Natural killer cell (primary cell): ENCODE results near the gene OR2D3. TPM values are rescaled to one million over a fixed set of nuclear protein-coding genes. Genes with fewer than 3 reads are reported as not detected.
A peak's percentile ranks its signal among the peaks of the same experiment; 100 is the strongest.

Experiments used
- ATAC-seq, 3 donors: fragments of 150-1000 bp in 2 of 3; fragments of 200-7000 bp in 1 of 3; cut with Tn5 transposase; 1 replicate in 1 of 3; 2 replicates in 2 of 3; pipeline ENCODE4 v1.10.0; 2021; ENCODE audit warnings: mild to moderate bottlenecking in 2 of 3, moderate library complexity in 2 of 3
- DNase-seq, 2 donors: peaks; one replicate each; pipeline versions ENCODE4 v3.0.0 to v3.0.0-alpha.2; 2013 to 2021; ENCODE audit warnings: mixed read lengths in 1 of 2
- H3K27ac ChIP-seq: one replicate; pipeline ENCODE4 v1.5.1; 2013; ENCODE audit warnings: mild to moderate bottlenecking, low read length
- H3K27me3 ChIP-seq: one replicate; pipeline ENCODE4 v1.6.1; 2013; ENCODE audit warnings: low read length; ENCODE audit not compliant: control insufficient read depth, insufficient read depth
- H3K36me3 ChIP-seq: one replicate; pipeline ENCODE4 v1.6.1; 2013; ENCODE audit warnings: low read length; ENCODE audit not compliant: control insufficient read depth, insufficient read depth
- H3K4me1 ChIP-seq: one replicate; pipeline ENCODE4 v1.6.1; 2013; ENCODE audit warnings: low read length; ENCODE audit not compliant: control insufficient read depth, insufficient read depth
- H3K4me3 ChIP-seq: one replicate; pipeline ENCODE4 v1.5.1; 2013; ENCODE audit warnings: low read length
- H3K9me3 ChIP-seq: one replicate; pipeline ENCODE4 v1.6.1; 2013; ENCODE audit warnings: low read length; ENCODE audit not compliant: control insufficient read depth, insufficient read depth
- H3K27ac Mint-ChIP-seq, 2 donors: one replicate each; pipeline ENCODE4 v1.8.0; 2022; ENCODE audit warnings: mild to moderate bottlenecking in 2 of 2, mixed read lengths in 2 of 2, moderate library complexity in 1 of 2
- H3K27me3 Mint-ChIP-seq, 2 donors: one replicate each; pipeline ENCODE4 v1.8.0; 2022; ENCODE audit warnings: low read depth in 2 of 2, mixed read lengths in 2 of 2
- H3K36me3 Mint-ChIP-seq: one replicate; pipeline ENCODE4 v1.8.0; 2022; ENCODE audit warnings: mixed read lengths
- H3K4me1 Mint-ChIP-seq, 2 donors: one replicate each; pipeline ENCODE4 v1.8.0; 2022; ENCODE audit warnings: mixed read lengths in 2 of 2
- H3K4me3 Mint-ChIP-seq: one replicate; pipeline ENCODE4 v1.8.0; 2022; ENCODE audit warnings: mild to moderate bottlenecking, moderate library complexity, mixed read lengths
- H3K9me3 Mint-ChIP-seq, 2 donors: one replicate each; pipeline ENCODE4 v1.8.0; 2022; ENCODE audit warnings: mixed read lengths in 2 of 2
- WGBS: methylation state at CpG from one replicate; pipeline ENCODE4 v1.1.7; 2013; ENCODE audit warnings: missing lambda C conversion rate; ENCODE audit not compliant: insufficient coverage; 5-methylcytosine and 5-hydroxymethylcytosine counted together
- intact Hi-C: fragments of 100-400 bp; cut with micrococcal nuclease; formaldehyde crosslinking; loops from one replicate; pipeline ENCODE4 v1.14.2; 2022
- total RNA-seq, 4 donors: library from RNA; stranded (reverse); fragments of 120-200 nt in 1 of 4; gene quantifications; one replicate each; pipeline versions ENCODE4 v1.2.3 to v1.2.4, GENCODE V29; 2013 to 2022
- TF ChIP-seq, protein P1 (sequence below): fragments of 200-600 bp; IDR thresholded peaks from one replicate; pipeline ENCODE4 v1.8.0; 2022; ENCODE audit warnings: antibody characterized with exemption

The OR2D3 gene
- total RNA-seq, 3 donors from 2014 or later (not counting 1 experiment from before 2014, with no cell fraction given): not detected

DNA sequence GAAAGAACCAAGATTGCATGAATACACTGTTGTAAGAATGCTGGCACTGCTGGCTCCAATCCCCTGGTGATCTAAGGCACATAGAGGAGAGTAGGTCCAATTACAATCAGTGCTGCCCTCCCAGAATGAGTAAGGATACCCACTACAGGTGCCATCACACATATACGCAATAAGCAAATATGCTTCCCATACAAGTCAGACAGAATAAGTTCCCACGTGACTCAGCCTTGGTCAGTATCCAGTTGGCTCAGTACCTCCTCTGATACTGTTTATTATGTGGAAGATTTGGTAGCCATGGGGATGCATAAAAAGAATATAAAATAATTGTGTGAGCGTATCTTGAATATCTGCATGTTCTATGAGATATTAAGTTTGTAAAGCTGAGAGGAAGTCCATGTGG is 8.9 kb upstream of the OR2D3 start:
- Mint-ChIP-seq H3K27me3 (no peaks in the 10 kb centered on the region), H3K27ac (no peak overlapping the region), H3K36me3 (no peaks in the 10 kb centered on the region), H3K4me3 (no peak overlapping the region), H3K9me3 (peaks cover 0 to 2% of the 10 kb centered on the region in 2 donors), H3K4me1 (no peaks in the 10 kb centered on the region)
- DNase-seq (no peak), ATAC-seq (no peak)
- Histone ChIP-seq H3K4me3 (no peak overlapping the region), H3K27me3 (no peaks in the 10 kb centered on the region), H3K9me3 (no peaks in the 10 kb centered on the region), H3K27ac (no peak overlapping the region), H3K36me3 (no peaks in the 10 kb centered on the region), H3K4me1 (no peaks in the 10 kb centered on the region)
- intact Hi-C loops: no loop called here
- WGBS: 95% methylated on average over 3 of the region's 3 CpGs
- TF ChIP-seq, protein P1, sequence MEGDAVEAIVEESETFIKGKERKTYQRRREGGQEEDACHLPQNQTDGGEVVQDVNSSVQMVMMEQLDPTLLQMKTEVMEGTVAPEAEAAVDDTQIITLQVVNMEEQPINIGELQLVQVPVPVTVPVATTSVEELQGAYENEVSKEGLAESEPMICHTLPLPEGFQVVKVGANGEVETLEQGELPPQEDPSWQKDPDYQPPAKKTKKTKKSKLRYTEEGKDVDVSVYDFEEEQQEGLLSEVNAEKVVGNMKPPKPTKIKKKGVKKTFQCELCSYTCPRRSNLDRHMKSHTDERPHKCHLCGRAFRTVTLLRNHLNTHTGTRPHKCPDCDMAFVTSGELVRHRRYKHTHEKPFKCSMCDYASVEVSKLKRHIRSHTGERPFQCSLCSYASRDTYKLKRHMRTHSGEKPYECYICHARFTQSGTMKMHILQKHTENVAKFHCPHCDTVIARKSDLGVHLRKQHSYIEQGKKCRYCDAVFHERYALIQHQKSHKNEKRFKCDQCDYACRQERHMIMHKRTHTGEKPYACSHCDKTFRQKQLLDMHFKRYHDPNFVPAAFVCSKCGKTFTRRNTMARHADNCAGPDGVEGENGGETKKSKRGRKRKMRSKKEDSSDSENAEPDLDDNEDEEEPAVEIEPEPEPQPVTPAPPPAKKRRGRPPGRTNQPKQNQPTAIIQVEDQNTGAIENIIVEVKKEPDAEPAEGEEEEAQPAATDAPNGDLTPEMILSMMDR: no peak

DNA sequence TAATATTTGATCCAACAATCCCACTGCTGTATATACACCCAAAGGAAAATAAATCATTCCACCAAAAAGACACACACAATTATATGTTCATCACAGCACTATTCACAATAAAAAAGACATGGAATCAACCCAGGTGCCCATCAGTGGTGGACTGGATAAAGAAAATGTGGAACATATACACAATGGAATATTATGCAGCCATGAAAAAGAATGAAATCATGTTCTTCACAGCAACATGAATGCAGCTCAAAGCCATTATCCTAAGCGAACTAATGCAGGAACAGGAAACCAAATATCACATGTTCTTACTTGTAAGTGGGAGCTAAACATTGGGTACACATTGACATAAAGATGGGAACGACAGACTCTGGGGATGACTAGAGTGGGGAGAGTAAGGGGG is 1.1 kb upstream of the OR2D3 start:
- TF ChIP-seq, protein P1: no peak
- Mint-ChIP-seq H3K27ac (no peak overlapping the region), H3K27me3 (peaks cover 6 to 44% of the 10 kb centered on the region in 2 donors), H3K9me3 (peaks cover 0 to 2% of the 10 kb centered on the region in 2 donors), H3K36me3 (no peaks in the 10 kb centered on the region), H3K4me3 (no peak overlapping the region), H3K4me1 (no peaks in the 10 kb centered on the region)
- Histone ChIP-seq H3K4me1 (no peaks in the 10 kb centered on the region), H3K27me3 (no peaks in the 10 kb centered on the region), H3K4me3 (no peak overlapping the region), H3K9me3 (no peaks in the 10 kb centered on the region), H3K36me3 (no peaks in the 10 kb centered on the region), H3K27ac (no peak overlapping the region)
- WGBS: 40% methylated on average over 2 of the region's 2 CpGs
- DNase-seq: no peak
- intact Hi-C loops: no loop called here
- ATAC-seq: no peak

DNA sequence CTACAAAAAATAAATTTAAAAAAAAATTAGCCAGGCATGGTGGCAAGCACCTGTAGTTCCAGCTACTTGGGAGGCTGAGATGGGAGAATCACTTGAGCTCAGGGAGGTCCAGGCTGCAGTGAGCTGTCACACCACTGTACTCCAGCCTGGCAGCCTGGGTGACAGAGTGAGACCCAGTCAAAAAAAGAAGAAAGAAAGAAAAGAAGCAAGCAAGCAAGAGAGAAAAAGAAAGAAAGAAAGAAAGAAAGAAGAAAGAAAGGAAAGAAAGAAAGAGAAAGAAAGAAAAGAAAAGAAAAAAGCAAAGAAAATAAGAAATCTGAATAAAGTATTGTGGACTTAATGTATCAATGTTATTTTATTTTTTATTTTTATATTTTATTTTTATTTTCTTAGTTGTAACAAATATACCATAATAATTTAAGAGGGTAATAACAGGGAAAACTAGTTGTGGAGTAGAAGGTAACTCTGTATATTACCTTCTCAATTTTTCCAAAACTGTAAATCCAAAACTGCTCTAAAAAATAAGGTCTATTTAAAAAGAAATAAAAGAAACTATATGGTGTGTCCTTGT is 4.3 kb downstream of the OR2D3 start:
- Mint-ChIP-seq H3K36me3 (no peaks in the 10 kb centered on the region), H3K27ac (no peak overlapping the region), H3K4me3 (peak overlapping the region; percentile 26), H3K9me3 (peaks cover 0 to 4% of the 10 kb centered on the region in 2 donors), H3K4me1 (peaks cover 17 to 22% of the 10 kb centered on the region in 2 donors), H3K27me3 (peaks cover 8 to 71% of the 10 kb centered on the region in 2 donors)
- peaks cover 5% of the 10 kb centered on the region for H3K27me3 ChIP-seq
- H3K36me3 ChIP-seq: no peaks in the 10 kb centered on the region
- no peak for ATAC-seq
- TF ChIP-seq, protein P1: no peak
- H3K4me3 ChIP-seq: no peak overlapping the region
- no peak overlapping the region for H3K27ac ChIP-seq
- peaks cover 9% of the 10 kb centered on the region for H3K4me1 ChIP-seq
- intact Hi-C loops: no loop called here
- no peaks in the 10 kb centered on the region for H3K9me3 ChIP-seq
- DNase-seq: no peak

DNA sequence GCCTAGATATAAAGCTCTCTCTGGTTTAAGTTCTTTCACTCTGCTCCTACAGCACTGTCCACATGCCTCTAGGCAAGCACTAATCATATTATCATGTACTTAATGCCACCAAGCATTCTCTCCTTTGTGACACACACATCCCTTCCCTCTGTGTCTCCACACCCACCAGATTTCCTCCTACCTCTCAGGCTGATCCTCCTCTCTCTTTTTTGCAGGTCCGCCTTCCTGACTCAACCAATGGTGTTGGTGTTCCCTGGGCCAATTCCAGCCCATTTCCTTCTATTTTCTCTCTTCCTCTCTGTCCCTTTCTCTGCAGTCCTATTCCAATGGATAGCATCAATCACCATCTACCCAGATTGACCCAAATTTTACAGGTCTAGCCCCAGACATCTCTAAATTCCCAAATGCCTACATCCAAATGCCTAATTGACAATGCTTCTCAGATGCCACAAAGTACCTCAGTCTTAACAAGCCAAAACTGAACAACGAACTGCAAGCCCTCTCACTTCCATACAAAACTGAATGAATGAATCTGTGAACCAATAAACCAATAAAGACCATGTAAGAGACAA is 4.9 kb downstream of the OR2D3 start:
- Mint-ChIP-seq H3K9me3 (peaks cover 0 to 5% of the 10 kb centered on the region in 2 donors), H3K36me3 (no peaks in the 10 kb centered on the region), H3K27ac (peak overlapping the region in 1 of 2 donors; percentile 32), H3K4me3 (peak overlapping the region; percentile 54), H3K27me3 (peaks cover 11 to 71% of the 10 kb centered on the region in 2 donors), H3K4me1 (peaks cover 17 to 22% of the 10 kb centered on the region in 2 donors)
- intact Hi-C loops: no loop called here
- ATAC-seq (peak in 1 of 3 donors; percentile 28), DNase-seq (no peak)
- TF ChIP-seq, protein P1: no peak
- Histone ChIP-seq H3K9me3 (no peaks in the 10 kb centered on the region), H3K4me3 (peak overlapping the region; percentile 63), H3K27ac (no peak overlapping the region), H3K27me3 (peaks cover 5% of the 10 kb centered on the region), H3K4me1 (peaks cover 9% of the 10 kb centered on the region), H3K36me3 (no peaks in the 10 kb centered on the region)
- 55% methylated on average over 2 of the region's 2 CpGs for WGBS
